A549 (cell line): ENCODE results near the gene BNIP3. TPM values are rescaled to one million over a fixed set of nuclear protein-coding genes. Genes with fewer than 3 reads are reported as not detected.

Experiments used
- ATAC-seq, 2 experiments: fragments of 200-7000 bp in 1 of 2; fragments of >200 bp in 1 of 2; cut with Nextera tagmentation in 1 of 2; cut with Tn5 transposase in 1 of 2; 3 replicates each; pipeline versions ENCODE4 v1.8.0 to v1.9.1; 2018 to 2020; ENCODE audit warnings: mild to moderate bottlenecking in 1 of 2, moderate library complexity in 1 of 2
- CTCF ChIA-PET: fragments of 300-600 bp; sonication (Branson Sonifier 250); formaldehyde crosslinking; extraction: SDS; loops from one replicate; lab custom pipeline; 2021; ENCODE audit warnings: antibody characterized with exemption, inconsistent platforms; lab: Yijun Ruan, JAX
- POLR2A ChIA-PET: fragments of 350-600 bp; formaldehyde crosslinking; extraction: SDS; loops from one replicate; lab custom pipeline; 2021; ENCODE audit warnings: antibody characterized with exemption, inconsistent platforms; lab: Yijun Ruan, JAX
- DNase-seq, 2 experiments: peaks; one replicate each; pipeline versions ENCODE4 v3.0.0 to v3.0.0-alpha.2; 2011 to 2016; ENCODE audit warnings: low read depth in 1 of 2, low spot score in 1 of 2
- FAIRE-seq: peaks from 2 replicates; lab custom pipeline; 2011; peaks lifted over from hg19 to GRCh38; lab: Jason Lieb, UNC
- H3K27ac ChIP-seq, 2 experiments: fragments of >200 bp; sonication (Bioruptor Twin); formaldehyde crosslinking; 3 replicates each; pipeline ENCODE4 v1.5.1; 2016 to 2017
- H3K4me1 ChIP-seq: fragments of >200 bp; sonication (Bioruptor Twin); formaldehyde crosslinking; 3 replicates; pipeline ENCODE4 v1.6.1; 2016
- H3K4me2 ChIP-seq: fragments of >200 bp; sonication (Bioruptor Twin); formaldehyde crosslinking; 3 replicates; pipeline ENCODE4 v1.6.1; 2016
- H3K4me3 ChIP-seq: fragments of >200 bp; sonication (Bioruptor Twin); formaldehyde crosslinking; 3 replicates; pipeline ENCODE4 v1.5.1; 2016
- H3K9me3 ChIP-seq: fragments of >200 bp; sonication (Bioruptor Twin); formaldehyde crosslinking; 3 replicates; pipeline ENCODE4 v1.6.1; 2016
- CBX2 ChIP-seq: fragments of 200-600 bp; sonication (generic); IDR thresholded peaks from 2 replicates; pipeline ENCODE4 v1.6.1; 2016; ENCODE audit warnings: low read depth, mild to moderate bottlenecking, borderline replicate concordance
- EHF ChIP-seq: fragments of 250-450 bp; sonication (Bioruptor Pico); IDR thresholded peaks from 2 replicates; pipeline ENCODE4 v1.5.0; 2020; ENCODE audit warnings: mild to moderate bottlenecking
- EHMT2 ChIP-seq: fragments of 200-600 bp; sonication (generic); IDR thresholded peaks from 2 replicates; pipeline ENCODE4 v1.6.1; 2016; ENCODE audit warnings: antibody characterized with exemption, low read depth, mild to moderate bottlenecking, moderate library complexity
- EP300 ChIP-seq, 2 experiments: fragments of >200 bp; sonication (Bioruptor Twin); formaldehyde crosslinking; IDR thresholded peaks; 2 replicates in 1 of 2; 3 replicates in 1 of 2; pipeline ENCODE4 v1.6.1; 2016 to 2017
- ESRRA ChIP-seq: fragments of 150-350 bp; IDR thresholded peaks from 2 replicates; pipeline ENCODE4 v1.6.1; 2014; ENCODE audit warnings: mild to moderate bottlenecking, low read length, borderline replicate concordance
- FOSL2 ChIP-seq, 2 experiments: fragments of 450-650 bp in 1 of 2; fragments of >200 bp in 1 of 2; sonication (Bioruptor Twin) in 1 of 2; formaldehyde crosslinking; IDR thresholded peaks; 2 replicates each; pipeline versions ENCODE4 v1.5.0 to v1.6.1; 2016 to 2020; ENCODE audit warnings: mild to moderate bottlenecking in 1 of 2, moderate library complexity in 1 of 2
- HOXB13 ChIP-seq: fragments of 250-450 bp; sonication (Bioruptor Pico); IDR thresholded peaks from 2 replicates; pipeline ENCODE4 v1.5.0; 2020; ENCODE audit warnings: low read depth, mild to moderate bottlenecking, moderate library complexity
- HOXB5 ChIP-seq: fragments of 250-450 bp; sonication (Bioruptor Pico); IDR thresholded peaks from 2 replicates; pipeline ENCODE4 v1.5.0; 2020; ENCODE audit warnings: mild to moderate bottlenecking, moderate library complexity
- KDM1A ChIP-seq: fragments of 200-600 bp; sonication (generic); IDR thresholded peaks from 2 replicates; pipeline ENCODE4 v1.6.1; 2016; ENCODE audit warnings: low read depth, mild to moderate bottlenecking
- KDM5A ChIP-seq: fragments of 200-600 bp; sonication (generic); IDR thresholded peaks from 2 replicates; pipeline ENCODE4 v1.6.1; 2016; ENCODE audit warnings: antibody characterized with exemption, mild to moderate bottlenecking
- MAZ ChIP-seq: fragments of 150-350 bp; IDR thresholded peaks from 2 replicates; pipeline ENCODE4 v1.6.1; 2014; ENCODE audit warnings: antibody characterized with exemption, low read depth, low read length, borderline replicate concordance
- MYC ChIP-seq: IDR thresholded peaks from 2 replicates; pipeline ENCODE4 v1.6.1; 2012; ENCODE audit warnings: mild to moderate bottlenecking, inconsistent platforms, low read length, improper control_type of control experiment, borderline replicate concordance
- NFE2L2 ChIP-seq: fragments of 150-350 bp; conservative IDR thresholded peaks from 2 replicates; pipeline ENCODE4 v1.6.1; 2014; ENCODE audit warnings: low read length
- NPAS2 ChIP-seq: fragments of 250-450 bp; sonication (Bioruptor Pico); IDR thresholded peaks from 2 replicates; pipeline ENCODE4 v1.8.0; 2022; ENCODE audit warnings: mild to moderate bottlenecking, moderate library complexity, borderline replicate concordance
- PHF8 ChIP-seq: fragments of 200-600 bp; sonication (generic); IDR thresholded peaks from 2 replicates; pipeline ENCODE4 v1.6.1; 2016; ENCODE audit warnings: low read depth, mild to moderate bottlenecking, antibody characterized with exemption, moderate library complexity, borderline replicate concordance
- POLR2A ChIP-seq: IDR thresholded peaks from 2 replicates; pipeline ENCODE4 v1.6.1; 2012; ENCODE audit warnings: mild to moderate bottlenecking, low read length
- RARB ChIP-seq: fragments of 250-450 bp; sonication (Bioruptor Pico); IDR thresholded peaks from 2 replicates; pipeline ENCODE4 v1.8.0; 2021; ENCODE audit warnings: mild to moderate bottlenecking, moderate library complexity
- RFX5 ChIP-seq: fragments of 450-650 bp; IDR thresholded peaks from 2 replicates; pipeline ENCODE4 v1.7.1; 2014; ENCODE audit warnings: antibody characterized with exemption, mild to moderate bottlenecking, moderate library complexity
- TP53 ChIP-seq: fragments of 250-450 bp; sonication (Bioruptor Pico); IDR thresholded peaks from 2 replicates; pipeline ENCODE4 v1.5.0; 2021; ENCODE audit warnings: mild to moderate bottlenecking, moderate library complexity
- ZNF302 ChIP-seq: fragments of 250-450 bp; sonication (Bioruptor Pico); IDR thresholded peaks from 2 replicates; pipeline ENCODE4 v1.9.0; 2021; ENCODE audit warnings: inconsistent platforms, mild to moderate bottlenecking, moderate library complexity
- ZSCAN20 ChIP-seq: fragments of 250-450 bp; sonication (Bioruptor Pico); IDR thresholded peaks from 2 replicates; pipeline ENCODE4 v1.8.0; 2022; ENCODE audit warnings: mild to moderate bottlenecking, moderate library complexity
- WGBS: methylation state at CpG from one replicate; pipeline ENCODE4 v1.1.6; 2017; ENCODE audit errors: missing lambda C conversion rate; 5-methylcytosine and 5-hydroxymethylcytosine counted together
- polyA plus RNA-seq, 4 experiments: library from polyadenylated mRNA; depleted of rRNA in 3 of 4; stranded (reverse); fragments of >200 nt; fragmentation: RNase III in 1 of 4; extraction: RNeasy Plus Mini Kit Qiagen cat#74134 plus additional on column Dnase treatment in 1 of 4; gene quantifications; 2 replicates in 3 of 4; 3 replicates in 1 of 4; pipeline ENCODE4 v1.2.3, GENCODE V29; 2011 to 2017
- TF ChIP-seq, protein P1 (sequence below): fragments of >200 bp; sonication (Bioruptor Twin); formaldehyde crosslinking; IDR thresholded peaks from 2 replicates; pipeline ENCODE4 v1.6.1; 2016
- TF ChIP-seq, protein P2 (sequence below): fragments of 150-350 bp; IDR thresholded peaks from 2 replicates; pipeline ENCODE4 v1.6.1; 2014; ENCODE audit warnings: low read depth, mild to moderate bottlenecking, low read length
- TF ChIP-seq, protein P3 (sequence below): fragments of >200 bp; sonication (Bioruptor Twin); formaldehyde crosslinking; IDR thresholded peaks from 3 replicates; pipeline ENCODE4 v1.6.1; 2016

BNIP3 gene
- polyA plus RNA-seq, 2 of the 4 experiments (the other 2 are of a cell fraction), result 46.9 to 51.2 TPM

DNA sequence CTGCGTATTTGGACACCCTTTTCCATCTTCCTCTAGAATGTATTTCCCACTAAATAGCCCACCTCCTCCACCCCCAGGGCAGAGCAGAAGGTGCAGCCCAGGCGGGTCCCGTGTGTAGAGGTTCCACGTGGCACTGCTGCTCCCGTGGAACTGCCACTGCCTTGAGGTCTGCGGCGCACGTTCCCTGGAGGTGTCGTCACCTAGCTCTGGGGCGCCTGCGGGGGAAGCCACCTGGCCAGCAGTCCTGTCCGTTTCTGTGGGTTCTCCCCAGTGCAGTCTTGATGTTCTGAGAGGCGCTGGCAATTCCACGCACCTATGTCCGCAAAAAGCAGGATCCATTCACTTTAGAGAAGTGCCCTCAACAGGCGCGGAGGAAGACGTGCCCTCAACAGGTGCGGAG, 21.9 kb downstream of the BNIP3 start:
- DNase-seq (no peak), FAIRE-seq (no peak), ATAC-seq (no peak)
- no peak overlapping the region for H3K4me2 ChIP-seq
- H3K4me1 ChIP-seq, result no peaks in the 10 kb centered on the region
- H3K9me3 ChIP-seq, result no peaks in the 10 kb centered on the region
- WGBS, result 93% methylated on average over 15 of the region's 19 CpGs
- POLR2A ChIA-PET, result no interaction called here
- TF ChIP-seq RFX5, result no peak
- TF ChIP-seq MAZ, result no peak
- TF ChIP-seq EHF (CRISPR knock-in tag), result no peak
- TF ChIP-seq NPAS2 (CRISPR knock-in tag), result no peak
- no peak for TF ChIP-seq ESRRA
- TF ChIP-seq EHMT2, result no peak
- TF ChIP-seq TP53, result no peak
- TF ChIP-seq HOXB5 (CRISPR knock-in tag), result no peak
- no peak for TF ChIP-seq EP300 (IDR thresholded peaks at IDR 0.05)
- TF ChIP-seq, protein P1, sequence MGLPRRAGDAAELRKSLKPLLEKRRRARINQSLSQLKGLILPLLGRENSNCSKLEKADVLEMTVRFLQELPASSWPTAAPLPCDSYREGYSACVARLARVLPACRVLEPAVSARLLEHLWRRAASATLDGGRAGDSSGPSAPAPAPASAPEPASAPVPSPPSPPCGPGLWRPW, result no peak
- TF ChIP-seq, protein P2, sequence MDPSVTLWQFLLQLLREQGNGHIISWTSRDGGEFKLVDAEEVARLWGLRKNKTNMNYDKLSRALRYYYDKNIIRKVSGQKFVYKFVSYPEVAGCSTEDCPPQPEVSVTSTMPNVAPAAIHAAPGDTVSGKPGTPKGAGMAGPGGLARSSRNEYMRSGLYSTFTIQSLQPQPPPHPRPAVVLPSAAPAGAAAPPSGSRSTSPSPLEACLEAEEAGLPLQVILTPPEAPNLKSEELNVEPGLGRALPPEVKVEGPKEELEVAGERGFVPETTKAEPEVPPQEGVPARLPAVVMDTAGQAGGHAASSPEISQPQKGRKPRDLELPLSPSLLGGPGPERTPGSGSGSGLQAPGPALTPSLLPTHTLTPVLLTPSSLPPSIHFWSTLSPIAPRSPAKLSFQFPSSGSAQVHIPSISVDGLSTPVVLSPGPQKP, result no peak
- TF ChIP-seq KDM1A, result no peak
- no peak for TF ChIP-seq HOXB13 (CRISPR knock-in tag)
- no peak for TF ChIP-seq CBX2
- TF ChIP-seq KDM5A, result no peak
- CTCF ChIA-PET, result interaction anchor here (0.7 to 1.3 kb wide), 2 partner anchors 12 to 22 kb away, joined by 3 read pairs; no protein-coding TSS in a partner anchor
- no peak overlapping the region for H3K27ac ChIP-seq
- H3K4me3 ChIP-seq, result no peak overlapping the region

DNA sequence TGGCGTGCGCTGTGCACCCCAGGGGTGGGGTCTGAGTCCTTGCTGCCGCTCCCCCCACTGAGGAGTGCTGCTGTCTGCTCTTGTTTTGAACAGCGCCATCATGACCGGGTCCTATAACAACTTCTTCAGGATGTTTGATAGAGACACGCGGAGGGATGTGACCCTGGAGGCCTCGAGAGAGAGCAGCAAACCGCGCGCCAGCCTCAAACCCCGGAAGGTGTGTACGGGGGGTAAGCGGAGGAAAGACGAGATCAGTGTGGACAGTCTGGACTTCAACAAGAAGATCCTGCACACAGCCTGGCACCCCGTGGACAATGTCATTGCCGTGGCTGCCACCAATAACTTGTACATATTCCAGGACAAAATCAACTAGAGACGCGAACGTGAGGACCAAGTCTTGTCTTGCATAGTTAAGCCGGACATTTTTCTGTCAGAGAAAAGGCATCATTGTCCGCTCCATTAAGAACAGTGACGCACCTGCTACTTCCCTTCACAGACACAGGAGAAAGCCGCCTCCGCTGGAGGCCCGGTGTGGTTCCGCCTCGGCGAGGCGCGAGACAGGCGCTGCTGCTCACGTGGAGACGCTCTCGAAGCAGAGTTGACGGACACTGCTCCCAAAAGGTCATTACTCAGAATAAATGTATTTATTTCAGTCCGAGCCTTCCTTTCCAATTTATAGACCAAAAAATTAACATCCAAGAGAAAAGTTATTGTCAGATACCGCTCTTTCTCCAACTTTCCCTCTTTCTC, 26.0 kb downstream of the BNIP3 start:
- no peak overlapping the region for H3K4me3 ChIP-seq

More for the DNA sequence above, 26.0 kb downstream of the BNIP3 start:
- WGBS, result 95% methylated on average over 38 of the region's 38 CpGs
- Histone ChIP-seq H3K9me3 (no peaks in the 10 kb centered on the region), H3K4me2 (no peak overlapping the region), H3K27ac (no peak overlapping the region), H3K4me1 (no peaks in the 10 kb centered on the region)
- CTCF ChIA-PET, result no interaction called here
- no peak for TF ChIP-seq PHF8
- no peak for TF ChIP-seq HOXB13 (CRISPR knock-in tag)
- no peak for TF ChIP-seq ZNF302 (CRISPR knock-in tag)
- no peak for TF ChIP-seq MYC
- TF ChIP-seq, protein P3, sequence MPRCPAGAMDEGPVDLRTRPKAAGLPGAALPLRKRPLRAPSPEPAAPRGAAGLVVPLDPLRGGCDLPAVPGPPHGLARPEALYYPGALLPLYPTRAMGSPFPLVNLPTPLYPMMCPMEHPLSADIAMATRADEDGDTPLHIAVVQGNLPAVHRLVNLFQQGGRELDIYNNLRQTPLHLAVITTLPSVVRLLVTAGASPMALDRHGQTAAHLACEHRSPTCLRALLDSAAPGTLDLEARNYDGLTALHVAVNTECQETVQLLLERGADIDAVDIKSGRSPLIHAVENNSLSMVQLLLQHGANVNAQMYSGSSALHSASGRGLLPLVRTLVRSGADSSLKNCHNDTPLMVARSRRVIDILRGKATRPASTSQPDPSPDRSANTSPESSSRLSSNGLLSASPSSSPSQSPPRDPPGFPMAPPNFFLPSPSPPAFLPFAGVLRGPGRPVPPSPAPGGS, result no peak
- TF ChIP-seq POLR2A, result no peak
- no peak for TF ChIP-seq RARB (CRISPR knock-in tag)
- TF ChIP-seq, protein P1, result no peak
- no peak for TF ChIP-seq ZSCAN20 (CRISPR knock-in tag)
- TF ChIP-seq EHMT2, result no peak
- TF ChIP-seq FOSL2 (IDR thresholded peaks at IDR 0.05), result no peak
- TF ChIP-seq FOSL2 (CRISPR knock-in tag; IDR thresholded peaks at IDR 0.05), result no peak
- no peak for TF ChIP-seq RFX5
- TF ChIP-seq NFE2L2, result no peak
- TF ChIP-seq, protein P2, result no peak
- no peak for ATAC-seq
- no peak for DNase-seq
- POLR2A ChIA-PET, result no interaction called here
- FAIRE-seq, result no peak
